ENCODE data around the gene ZCWPW2. TPM values are rescaled to one million over a fixed set of nuclear protein-coding genes. Genes with fewer than 3 reads are reported as not detected.
A peak's percentile ranks its signal among the peaks of the same experiment; 100 is the strongest.

The ZCWPW2 gene
- total and polyA plus RNA-seq, 2 donors from 2014 or later, result 0.54 to 2.0 TPM

DNA sequence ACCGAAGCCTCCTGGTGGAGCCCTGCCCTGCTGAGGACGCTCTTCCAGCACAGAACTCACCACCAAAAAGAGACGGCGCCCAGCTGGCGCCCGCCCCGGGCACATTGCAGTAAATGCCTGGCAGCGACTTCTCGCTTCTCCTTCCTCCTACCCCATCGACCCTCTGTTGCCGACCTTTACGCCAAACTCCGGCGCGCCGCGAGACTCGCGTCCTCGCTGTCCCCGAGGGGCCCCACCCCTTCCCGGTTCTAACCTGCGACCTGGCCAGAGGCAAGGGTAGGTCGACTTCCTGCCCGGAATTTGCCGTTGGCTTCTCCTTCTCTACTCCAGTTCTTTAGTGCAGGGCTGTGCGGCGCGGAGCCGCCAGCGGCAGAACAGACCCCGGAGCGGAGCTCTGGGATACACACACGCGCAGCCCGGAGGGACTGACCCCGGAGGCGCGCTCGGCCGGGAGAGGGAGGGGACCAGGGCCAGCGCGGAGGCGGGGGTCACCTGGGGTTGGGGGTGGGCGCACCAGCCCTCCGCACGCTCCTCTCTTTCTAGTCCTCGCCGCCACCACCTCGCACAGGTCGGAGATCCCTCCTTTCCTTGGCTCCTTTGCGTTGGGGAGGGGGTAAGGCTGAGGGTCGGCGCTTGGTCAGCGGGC, 226.7 kb downstream of the ZCWPW2 start:
- Histone ChIP-seq H3K9ac (ENCODE audit: low read length in 3 of 3) (no peak overlapping the region), H3K4me3 (ENCODE audit: low read length in 3 of 3) (peak overlapping the region; percentile 19 to 48 (median 23)), H3K36me3 (ENCODE audit: control insufficient read depth in 2 of 3, insufficient read depth in 3 of 3, low read length in 3 of 3) (no peaks in the 10 kb centered on the region), H3K4me1 (ENCODE audit: control insufficient read depth in 2 of 3, insufficient read depth in 2 of 3, low read depth in 1 of 3, low read length in 3 of 3) (peaks cover 0 to 5% (median 0%) of the 10 kb centered on the region in 3 donors), H3K27me3 (ENCODE audit: control insufficient read depth, insufficient read depth, low read length) (peaks cover 8% of the 10 kb centered on the region), H3K27ac (ENCODE audit: low read depth in 2 of 2, low read length in 2 of 2) (no peak overlapping the region), H3K9me3 (ENCODE audit: control insufficient read depth in 2 of 3, insufficient read depth in 1 of 3, low read length in 3 of 3) (no peaks in the 10 kb centered on the region)
- FAIRE-seq, result no peak
- TF ChIP-seq, protein P1, sequence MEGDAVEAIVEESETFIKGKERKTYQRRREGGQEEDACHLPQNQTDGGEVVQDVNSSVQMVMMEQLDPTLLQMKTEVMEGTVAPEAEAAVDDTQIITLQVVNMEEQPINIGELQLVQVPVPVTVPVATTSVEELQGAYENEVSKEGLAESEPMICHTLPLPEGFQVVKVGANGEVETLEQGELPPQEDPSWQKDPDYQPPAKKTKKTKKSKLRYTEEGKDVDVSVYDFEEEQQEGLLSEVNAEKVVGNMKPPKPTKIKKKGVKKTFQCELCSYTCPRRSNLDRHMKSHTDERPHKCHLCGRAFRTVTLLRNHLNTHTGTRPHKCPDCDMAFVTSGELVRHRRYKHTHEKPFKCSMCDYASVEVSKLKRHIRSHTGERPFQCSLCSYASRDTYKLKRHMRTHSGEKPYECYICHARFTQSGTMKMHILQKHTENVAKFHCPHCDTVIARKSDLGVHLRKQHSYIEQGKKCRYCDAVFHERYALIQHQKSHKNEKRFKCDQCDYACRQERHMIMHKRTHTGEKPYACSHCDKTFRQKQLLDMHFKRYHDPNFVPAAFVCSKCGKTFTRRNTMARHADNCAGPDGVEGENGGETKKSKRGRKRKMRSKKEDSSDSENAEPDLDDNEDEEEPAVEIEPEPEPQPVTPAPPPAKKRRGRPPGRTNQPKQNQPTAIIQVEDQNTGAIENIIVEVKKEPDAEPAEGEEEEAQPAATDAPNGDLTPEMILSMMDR (IDR thresholded peaks at IDR 0.05; ENCODE audit: borderline replicate concordance, extremely low read depth, insufficient read depth), result no peak
- peak; percentile 59 to 70 (median 67) for DNase-seq
- intact Hi-C loops (cut with DNase I), result no loop called here

Other genes starting within 250 kb of the ZCWPW2 start
- gene CMC1, start 107.1 kb upstream of the ZCWPW2 start, total RNA-seq, result 20.0 TPM
- 71.0 TPM for gene CMC1, start 107.1 kb upstream of the ZCWPW2 start, polyA plus RNA-seq (ENCODE audit: insufficient read depth, low read depth, low replicate concordance)
- gene AZI2, start 103 bp downstream of the ZCWPW2 start, total RNA-seq, result 59.0 TPM
- gene AZI2, start 103 bp downstream of the ZCWPW2 start, polyA plus RNA-seq (ENCODE audit: insufficient read depth, low read depth, low replicate concordance), result 38.2 TPM